Hematopoietic multipotent progenitor cell treated with erythropoietin and hydrocortisone succinate and interleukin-3 and kit ligand, for 4 days (in vitro differentiated cells): ENCODE data around the gene PTPRR.

Experiments
- DNase-seq: peaks from one replicate; pipeline ENCODE4 v3.0.0-alpha.2; 2015

Gene PTPRR

DNA sequence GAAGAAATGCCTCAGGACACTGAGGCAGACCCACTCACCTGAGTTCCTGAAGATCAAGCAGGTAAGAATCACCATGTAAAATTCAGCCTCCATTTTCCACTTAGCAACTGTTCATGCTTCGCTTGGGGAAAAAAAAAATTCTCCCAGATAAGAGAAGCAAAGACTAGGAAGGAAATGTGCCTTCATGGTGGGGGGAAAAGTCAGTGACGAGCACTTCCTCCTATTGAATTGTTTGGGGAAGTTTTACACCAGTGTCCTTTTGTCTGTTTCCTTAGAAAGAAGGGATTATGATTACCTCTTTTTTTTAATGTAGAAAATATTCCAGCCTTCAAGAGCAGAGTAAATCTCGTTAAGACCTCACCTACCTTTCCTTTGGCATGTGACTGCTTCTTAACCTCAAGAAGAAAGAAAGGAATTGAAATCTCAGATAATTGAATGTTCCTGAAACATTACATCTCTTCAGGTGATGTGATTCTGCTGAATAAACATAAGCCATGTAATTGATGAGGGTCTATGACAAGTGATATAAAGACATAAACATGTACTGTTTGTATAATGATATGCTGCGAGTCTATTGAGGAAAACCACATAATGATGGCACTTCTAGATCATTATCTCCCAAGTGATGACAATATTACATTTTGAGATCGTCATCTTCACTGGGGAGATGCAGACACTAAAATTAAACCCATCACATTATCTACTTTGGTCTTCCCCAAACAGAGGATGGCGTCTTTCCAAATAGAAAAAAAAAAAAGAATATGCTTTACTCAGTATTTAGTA lies 283.0 kb downstream of the PTPRR start, which contains the start of gene PTPRB:
Gene PTPRB (minus strand): TSS at position 127 of the 783 bp plus-strand sequence. CDS start 34 bp downstream, at position 93.
- DNase-seq = no peak

DNA sequence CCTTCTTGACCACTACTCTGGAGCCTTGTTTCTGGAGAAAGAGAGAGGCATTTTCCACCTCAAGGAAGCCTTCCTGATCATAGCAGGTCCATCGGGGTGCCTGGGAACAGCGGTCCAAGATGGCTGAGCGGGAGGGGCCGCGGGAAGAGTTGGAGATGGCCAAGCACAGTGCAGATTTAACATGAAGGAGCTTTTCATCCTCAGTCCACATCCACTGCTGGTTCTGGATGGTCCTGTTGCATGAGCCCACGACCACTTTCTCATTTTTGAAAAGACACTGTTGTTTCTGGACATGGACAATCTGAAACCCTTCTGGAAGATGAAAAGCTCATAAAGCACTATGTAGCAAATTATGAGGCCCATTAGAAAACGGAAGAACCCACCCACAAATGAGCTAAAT lies 284.8 kb downstream of the PTPRR start:
- no peak for DNase-seq

DNA sequence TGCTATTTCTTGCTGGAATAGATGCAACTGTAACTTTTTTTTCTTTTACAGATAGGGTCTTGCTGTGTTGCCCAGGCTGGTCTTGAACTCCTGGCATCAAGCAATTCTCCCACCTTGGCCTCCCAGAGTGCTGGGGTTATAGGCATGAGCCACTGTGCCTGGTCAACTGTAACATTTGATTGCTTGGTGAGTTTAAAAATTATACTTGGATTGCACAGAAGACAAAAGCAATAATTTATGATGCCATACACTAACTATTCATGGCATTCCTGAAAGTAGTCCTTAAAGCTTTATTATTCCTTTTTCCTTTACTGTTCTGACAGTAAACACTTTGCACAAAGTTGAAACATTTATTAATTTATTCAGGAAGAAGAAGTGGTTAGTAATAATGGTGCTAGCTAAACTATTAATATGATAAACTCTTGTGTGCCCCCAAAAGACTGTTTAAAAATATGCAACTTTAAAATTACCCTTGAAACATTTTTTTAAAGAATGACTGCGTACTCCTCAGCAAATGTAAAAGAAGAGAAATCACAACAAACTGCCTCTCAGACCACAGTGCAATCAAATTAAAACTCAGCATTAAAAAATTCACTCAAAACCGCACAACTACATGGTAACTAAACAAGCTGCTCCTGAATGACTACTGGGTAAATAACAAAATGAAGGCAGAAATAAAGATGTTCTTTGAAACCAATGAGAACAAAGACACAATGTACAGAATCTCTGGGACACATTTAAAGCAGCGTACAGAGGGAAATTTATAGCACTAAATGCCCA lies 291.6 kb downstream of the PTPRR start:
- DNase-seq = no peak

DNA sequence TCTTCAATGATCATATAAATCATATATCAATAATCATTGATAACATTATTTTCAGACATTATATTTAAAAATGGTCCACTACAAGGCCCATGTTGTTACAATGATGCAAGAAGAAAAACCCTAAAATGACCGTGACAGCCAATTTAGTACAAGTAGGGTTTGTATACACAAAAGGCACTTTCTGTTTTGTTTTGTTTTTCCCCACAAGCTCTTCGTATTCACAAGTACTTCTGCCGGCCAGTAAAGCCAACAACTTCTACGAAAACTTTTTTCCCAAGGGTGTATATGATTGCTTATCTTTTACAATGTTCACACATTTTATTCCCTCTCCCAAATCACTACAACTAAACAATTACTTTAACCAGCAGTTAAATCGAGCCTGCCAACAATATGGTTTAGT lies 292.9 kb downstream of the PTPRR start:
- DNase-seq = no peak

DNA sequence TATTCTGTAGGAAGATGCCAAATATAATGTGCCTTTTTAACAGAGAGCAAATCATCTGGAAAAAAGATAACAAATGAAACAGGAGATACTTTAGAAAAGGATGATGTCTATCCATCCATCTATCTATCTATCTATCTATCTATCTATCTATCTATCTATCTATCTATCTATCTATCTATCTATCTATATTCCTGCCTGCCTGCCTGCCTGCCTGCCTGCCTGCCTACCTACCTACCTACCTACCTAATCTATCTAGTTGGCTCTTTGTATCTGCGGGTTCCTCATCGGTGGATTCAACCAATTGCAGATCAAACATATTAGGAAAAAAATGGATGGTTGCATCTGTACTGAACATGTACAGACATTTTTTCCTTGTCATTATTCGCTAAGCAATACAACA lies 294.4 kb downstream of the PTPRR start:
- no peak for DNase-seq

DNA sequence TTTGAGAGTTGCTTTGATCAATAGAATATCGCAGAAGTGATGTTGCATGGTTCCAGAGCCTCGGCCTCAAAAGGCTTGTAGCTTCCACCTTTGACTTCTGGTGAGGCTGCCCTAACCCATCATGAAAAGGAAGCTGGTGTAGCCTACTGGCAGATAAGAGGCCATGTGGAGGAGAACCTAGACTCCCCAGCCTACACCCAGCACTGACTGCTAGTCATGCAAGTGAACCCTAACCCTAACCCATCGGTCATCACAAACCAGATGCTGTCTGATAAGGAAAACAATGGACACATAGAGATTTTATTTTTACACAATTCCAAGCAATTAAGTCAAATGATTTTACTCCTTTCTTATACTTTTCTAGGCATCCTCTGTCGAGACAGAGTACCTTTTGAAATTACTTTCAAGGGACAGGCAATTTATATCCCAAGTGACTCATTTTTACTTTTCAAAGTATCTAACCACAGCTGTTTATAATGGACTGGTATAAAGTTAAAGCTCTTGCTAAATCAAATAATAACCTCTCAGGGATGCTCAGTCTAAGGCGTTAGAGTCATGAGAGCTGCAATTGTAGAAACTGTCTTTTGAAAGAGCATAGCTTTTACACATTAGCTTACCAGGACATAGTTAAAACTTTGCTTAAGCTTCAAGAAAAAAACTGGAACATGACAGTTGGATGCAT lies 300.9 kb downstream of the PTPRR start:
- peak; percentile 46 for DNase-seq

DNA sequence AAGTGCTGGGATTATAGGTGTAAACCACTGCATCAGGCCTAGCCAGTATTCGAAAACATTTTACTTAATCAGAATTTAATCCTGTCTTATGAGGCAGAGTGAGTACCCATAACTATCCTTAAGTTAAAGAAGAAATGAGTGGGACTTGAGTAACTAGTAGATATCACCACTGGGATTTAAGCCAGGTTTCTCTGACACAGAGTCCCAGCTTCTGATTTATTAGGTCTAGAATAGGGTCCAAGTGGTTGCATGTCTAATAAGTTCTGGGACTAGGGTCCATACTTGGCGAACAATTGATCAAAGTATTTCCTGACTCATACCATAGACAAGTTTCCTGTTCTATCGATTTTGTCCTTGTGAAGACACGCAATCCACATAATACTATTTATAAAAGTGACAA lies 302.2 kb downstream of the PTPRR start:
- no peak for DNase-seq

DNA sequence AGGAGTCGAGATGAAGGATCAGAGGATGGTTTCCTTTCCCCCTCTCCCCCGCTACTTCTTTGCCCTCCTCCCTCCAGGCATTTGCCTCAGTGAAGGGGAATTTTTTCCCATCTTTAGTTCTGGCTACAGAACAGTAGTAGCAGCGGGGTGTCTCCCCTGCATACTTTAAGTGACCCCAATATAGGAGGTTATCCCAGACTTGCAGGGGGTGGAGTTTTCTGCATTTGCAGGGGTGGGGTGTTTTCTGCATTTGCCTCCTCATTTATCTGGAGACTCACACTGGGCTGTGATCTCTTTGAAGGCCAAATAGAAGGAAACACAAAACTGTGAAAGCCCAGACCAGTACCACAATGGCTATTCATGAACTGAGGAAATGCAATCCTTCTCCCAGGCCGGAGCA lies 303.1 kb downstream of the PTPRR start:
- DNase-seq = no peak

DNA sequence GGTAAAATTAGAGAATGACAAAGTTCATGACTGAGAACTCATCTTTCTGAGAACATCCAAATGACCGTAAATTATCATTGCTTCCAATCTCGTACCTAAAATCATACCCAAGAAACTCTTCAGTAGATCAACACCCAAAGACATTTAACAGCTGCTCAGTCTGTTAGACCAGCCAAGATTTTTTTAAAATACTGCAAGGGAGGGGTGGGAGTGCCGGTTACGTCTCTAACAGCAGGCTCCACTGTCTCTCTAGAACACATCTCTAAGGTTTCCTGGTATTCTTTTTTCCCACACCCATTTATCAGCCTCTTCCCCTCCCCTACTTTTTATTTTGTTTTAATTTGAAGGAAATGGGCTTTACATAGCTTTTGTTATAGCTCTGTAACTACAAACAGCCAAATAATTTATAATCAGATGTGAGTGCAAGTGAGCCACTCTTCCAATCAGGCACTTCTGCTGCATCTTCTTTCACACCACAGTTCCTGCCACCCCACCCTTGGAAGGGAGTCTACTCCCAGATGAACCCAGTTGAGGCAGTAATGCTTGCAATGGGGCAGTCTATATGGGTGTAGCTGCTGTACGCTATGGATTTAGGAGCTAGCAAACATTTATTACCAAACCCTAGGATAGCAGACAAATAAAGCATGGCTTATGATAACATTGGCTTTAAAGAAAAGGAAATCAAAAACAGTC lies 305.2 kb downstream of the PTPRR start:
- no peak for DNase-seq

DNA sequence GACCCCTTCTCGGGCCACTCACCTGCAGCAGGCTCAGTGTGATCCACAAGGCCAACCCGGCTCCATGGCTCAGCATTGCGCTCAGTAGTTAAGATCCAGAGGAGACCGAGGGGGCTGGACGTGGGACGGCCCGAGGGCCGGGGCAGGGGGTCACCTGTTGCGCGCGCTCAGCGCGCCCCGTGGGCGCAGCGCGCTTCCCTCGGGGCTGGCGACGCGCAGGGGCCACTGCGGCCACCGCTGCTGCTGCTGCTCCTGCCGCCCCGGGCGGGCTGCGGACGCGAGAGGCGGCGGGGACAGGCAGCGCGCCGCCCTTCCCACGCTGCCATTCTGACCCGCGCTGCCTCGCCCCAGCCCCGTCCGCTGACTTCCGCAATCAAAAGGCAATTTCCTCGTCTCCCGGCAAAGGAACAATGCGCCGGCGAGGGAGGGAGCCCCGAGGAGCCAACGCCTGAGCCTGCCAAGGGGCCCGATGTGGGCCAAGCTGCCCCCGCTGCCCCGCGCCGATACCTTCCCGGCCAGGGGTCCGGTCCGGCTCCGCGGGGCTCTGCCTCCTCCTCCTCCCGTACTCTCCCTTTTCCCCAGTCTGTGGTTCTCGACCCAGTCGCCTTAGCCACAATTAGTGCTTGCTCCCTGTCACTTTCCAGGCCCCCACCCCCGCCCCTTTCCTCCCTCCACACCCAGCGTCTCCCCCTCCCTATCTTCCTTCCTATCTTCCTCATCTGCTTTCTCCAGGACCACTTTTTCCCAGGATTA lies 310.6 kb downstream of the PTPRR start:
- peak; percentile 66 for DNase-seq

DNA sequence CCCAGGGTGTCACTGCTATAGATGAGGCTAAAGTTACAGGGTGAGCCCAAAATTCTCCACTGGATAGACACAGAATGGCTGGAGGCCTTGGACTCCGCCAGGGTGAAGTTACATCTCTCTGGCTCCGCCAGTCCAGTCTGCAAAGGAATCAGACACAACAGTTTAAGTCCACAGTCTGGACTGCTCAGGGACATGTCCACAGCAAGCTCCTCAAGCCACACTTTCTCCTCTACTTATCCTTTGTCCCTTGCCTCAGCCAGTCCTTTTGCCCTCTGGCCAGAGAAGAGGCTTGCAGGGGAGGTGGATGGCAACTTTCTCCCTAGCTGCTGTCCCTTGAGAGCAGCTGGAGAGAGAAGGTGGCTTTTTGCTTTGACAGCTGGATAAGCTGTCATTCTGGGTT lies 311.3 kb downstream of the PTPRR start:
- DNase-seq = peak; percentile 5

DNA sequence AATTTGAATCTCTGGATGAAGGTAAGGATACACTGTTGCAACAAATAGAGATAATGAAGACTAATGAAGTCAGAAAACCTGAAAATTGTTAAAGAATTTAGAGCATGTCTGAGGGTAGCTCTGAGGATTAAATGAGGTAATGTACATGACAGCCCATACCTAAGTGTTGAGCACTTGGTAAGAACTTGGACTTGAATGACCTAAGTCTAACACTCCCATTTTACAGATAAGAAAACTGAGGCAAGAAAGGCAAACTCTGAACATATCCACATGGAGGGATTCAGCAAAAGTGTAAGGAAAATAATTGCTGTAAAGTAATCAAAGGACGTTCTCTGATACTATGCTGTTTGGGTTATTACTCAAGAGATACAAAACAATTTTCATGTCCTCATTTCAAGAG lies 312.4 kb downstream of the PTPRR start:
- no peak for DNase-seq

DNA sequence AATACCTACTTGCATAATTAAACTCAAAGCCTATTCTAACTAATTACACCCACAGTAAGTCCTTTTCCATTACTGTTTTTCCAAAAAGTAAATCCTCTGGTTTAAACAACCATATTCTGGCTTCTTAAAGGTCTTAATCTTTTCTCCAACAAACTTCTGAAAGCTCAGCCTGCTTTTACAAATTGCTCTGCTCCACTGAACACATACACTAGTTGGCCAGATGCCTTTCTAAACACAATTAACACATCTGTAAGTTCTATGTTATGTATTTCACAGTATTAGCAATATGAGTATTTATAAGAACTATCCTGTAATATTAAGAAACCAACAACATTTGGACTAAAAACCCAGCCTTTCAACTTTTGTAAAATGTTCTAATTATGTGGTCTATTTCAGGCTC lies 313.4 kb downstream of the PTPRR start:
- no peak for DNase-seq

DNA sequence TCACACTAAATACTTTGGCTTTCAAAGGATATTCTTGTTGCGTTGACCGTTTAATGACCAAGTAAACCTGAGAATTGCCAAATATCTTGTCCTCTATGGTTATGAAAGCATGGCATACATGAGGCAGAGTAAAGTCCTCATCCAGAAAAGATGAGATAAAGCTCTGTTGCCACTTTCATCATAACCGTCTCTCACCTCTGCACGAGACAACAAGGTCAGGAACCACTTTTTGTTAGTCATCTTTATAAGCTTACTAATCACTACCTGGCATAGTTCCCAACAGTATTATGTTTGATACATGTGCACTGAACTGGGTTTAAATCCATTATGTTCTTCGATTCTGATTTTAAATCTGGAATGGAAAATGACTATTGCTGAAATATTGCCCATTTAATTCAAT lies 314.6 kb downstream of the PTPRR start:
- DNase-seq = no peak

DNA sequence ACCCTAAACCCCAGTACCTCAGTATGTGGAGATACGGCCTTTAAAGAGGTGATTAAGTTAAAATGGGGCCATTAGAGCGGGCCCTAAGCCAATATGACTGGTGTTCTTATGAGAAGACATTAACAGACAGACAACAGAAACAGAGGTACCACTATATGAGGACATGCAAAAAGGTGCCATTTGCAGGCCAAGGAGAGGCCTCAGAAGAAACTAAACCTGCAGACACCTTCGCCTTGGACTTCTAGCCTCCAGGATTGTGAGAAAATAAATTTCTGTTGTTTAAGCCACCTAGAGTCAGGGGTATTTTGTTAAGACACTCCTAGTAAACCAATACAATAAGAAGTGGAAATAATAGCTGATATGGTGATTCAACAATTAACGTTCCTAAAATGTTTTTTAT lies 315.9 kb downstream of the PTPRR start:
- DNase-seq = no peak

DNA sequence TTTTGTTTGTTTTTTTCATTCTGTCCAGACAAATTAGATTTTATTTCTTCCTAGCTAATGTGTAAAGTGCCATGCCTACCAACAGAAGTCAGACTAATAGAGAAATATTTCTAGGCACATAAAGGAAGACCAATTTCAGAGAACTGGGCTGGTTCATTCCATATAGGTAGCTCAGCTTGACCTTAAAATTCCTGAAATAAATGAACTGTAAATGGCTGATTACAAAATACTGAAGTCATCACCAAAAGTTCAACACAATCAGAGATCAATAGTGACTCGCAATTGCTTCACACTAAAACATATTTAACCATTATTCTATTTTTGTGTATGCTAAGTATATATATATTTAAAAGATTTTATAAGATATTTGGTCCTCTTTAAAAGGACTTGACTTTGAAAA lies 317.5 kb downstream of the PTPRR start:
- DNase-seq = no peak

DNA sequence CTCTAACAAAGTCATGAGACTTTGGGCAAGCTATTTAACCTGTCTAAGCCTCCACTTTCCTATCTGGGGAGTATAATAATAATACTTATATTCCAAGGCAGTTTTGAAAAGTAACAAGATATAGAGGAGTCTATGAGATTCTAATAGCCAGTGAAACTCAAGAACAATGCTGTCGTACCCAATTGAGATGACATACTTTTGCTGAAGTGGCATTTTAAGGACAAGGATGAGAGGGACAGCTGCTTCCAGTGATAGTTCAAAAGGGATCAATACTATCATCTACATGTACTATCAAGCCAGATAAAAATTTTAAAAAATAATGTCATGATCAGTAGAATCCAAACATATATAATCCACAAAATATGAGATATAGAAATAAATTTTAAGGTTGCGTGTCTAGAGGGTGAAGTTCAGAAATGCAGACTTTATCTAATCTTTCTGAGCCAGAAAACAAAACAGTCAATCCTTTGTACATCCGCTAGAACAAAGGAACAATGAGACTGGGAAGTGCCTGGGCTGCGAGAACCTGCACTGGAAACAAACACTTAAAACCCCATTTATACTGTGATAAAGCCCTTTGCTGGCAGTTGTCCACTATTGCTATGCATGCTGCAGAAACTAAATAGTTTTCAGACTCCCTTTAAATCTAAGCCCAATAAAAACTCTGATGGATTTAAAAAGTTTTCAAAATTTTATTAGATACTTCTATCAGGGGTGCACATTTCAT lies 321.9 kb downstream of the PTPRR start:
- peak; percentile 10 for DNase-seq

DNA sequence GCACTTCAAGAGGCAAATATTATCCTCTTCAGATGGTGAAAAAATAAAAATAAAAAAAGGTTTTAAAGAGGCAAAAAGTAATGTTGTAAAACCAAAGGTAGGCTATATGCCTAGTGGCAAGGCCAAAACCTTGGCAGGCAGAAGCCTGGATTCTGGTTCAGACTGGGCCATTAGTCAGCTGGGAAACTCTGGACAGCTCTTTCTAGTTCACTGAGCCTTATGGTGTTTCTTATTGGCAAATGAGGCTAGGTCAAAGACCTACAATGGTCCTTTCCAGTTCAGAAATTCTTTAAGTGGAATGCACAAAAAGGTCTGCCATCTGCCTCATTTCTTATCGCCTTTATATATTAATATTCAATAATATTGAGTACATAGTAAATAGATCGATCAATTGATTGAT lies 327.9 kb downstream of the PTPRR start:
- no peak for DNase-seq

DNA sequence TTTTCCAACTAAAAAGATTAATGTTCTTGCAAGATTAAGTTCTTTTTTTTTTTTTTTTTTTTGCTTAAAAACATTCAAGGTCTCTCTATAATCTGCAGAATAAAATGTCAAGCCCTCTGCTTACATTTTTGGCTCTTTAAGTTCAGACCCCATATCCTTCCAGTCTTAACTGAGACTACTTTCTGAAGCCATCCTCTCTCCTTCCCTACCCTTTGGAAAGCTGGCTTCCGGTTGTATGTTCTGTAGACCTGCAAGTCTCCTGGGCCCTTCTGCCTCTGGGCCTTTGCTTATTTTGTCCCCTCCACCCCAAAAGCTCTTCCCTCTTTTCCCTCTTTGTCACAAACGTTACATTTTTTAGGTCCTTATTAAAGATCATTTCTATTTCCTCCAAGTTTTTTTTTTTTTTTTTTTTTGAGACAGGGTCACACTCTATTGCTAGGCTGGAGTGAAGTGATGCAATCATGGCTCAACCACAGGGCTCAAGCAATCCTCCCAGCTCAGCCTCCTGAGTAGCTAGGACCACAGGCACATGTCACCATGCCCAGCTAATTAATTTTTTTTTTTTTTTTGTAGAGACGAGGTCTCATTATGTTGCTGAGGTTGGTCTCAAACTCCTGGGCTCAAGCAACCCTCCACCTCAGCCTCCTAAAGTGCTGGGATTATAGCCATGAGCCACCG lies 329.9 kb downstream of the PTPRR start:
- peak; percentile 13 for DNase-seq

DNA sequence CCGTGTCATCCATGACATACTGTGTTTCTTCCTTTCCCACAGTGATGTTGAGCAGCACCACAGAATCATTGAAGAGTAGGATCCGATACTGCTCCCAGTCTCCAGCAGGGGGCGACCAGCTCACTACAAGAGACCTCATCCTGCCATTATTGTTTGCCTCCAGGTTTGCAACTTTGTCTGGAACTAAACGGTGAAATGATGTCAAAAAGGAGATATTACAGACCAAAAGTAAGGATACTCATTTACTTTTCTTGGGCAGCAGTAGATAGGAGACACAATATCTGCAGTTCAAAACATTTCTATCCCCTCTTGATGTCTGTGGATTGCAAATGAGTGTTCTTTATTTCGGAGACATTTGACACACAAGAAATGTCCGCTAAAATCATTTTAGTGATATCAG lies 330.5 kb downstream of the PTPRR start:
- peak; percentile 84 for DNase-seq
